ENCODE measurements around the gene KCNF1.
"Not testable (repeated sequence)": the region's sequence is repeated elsewhere in the genome, so short reads cannot be mapped to it uniquely, and the experiment has no call there.

KCNF1 gene

DNA sequence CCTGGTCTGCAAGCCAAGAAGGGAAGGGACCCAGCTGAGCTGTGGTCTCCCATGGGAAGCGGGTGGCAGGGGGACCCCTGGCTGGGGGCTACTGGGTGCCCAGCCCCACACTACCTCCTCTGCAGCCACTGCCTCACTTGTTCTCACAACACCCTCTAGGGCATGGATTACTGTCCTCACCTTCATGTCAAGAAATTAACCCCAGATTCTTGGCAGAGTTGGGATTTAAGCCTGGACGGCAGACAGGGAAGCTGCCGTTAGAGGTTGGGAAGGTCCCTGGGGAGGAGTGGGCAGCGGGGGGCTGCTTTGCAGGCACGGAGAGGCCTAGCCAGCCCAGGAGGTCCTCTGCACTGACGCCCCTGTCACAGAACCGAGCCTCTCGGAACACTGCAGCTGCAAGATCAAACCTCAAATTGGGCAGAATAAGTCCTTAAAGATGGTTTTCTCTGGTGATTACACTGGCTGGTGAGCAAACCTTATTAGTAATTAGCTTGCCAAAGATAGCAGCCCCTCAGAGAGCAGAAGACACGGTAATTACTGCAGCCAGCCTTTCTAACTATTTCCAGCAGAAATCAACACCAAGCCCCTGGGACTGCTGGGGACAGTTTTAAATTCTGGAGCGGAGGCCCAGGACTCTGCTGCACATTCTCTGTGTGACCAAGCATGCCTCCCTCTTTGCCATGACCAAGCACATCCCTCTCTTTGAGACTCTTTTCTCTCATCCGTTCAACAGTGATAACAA is 35.9 kb downstream of the KCNF1 start:
- no peak for DNase-seq

- no peak for DNase-seq
Measured at GRCh38 chr2:10948188-10948564, 36.4 kb downstream of the KCNF1 start.

GRCh38 chr2:10948606-10949230 is 37.0 kb downstream of the KCNF1 start:
- DNase-seq, result no peak

DNA sequence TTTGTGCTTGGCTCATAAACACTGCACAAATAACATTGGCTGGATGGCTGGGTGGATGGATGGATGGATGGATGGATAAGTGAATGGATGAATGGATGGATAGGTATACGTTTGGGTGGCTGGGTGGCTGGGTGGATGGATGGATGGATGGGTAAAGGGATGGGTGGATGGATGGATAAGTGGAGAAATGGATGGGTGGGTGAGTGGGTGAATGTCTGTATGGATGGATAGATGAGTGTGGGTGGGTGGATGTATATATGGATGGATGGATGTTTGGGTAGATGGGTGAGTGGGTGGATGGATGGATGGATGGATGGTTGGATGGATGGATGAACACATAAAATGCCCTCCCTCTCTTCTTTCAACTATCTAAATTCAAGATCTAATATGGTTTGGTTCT is 38.1 kb downstream of the KCNF1 start:
- DNase-seq, result no peak

GRCh38 chr2:10951558-10952414 is 40.1 kb downstream of the KCNF1 start:
- DNase-seq, result no peak

- DNase-seq, result no peak
Measured at GRCh38 chr2:10954416-10954815, 42.7 kb downstream of the KCNF1 start.

- no peak for DNase-seq
Measured at GRCh38 chr2:10954856-10955818, 43.4 kb downstream of the KCNF1 start.

DNA sequence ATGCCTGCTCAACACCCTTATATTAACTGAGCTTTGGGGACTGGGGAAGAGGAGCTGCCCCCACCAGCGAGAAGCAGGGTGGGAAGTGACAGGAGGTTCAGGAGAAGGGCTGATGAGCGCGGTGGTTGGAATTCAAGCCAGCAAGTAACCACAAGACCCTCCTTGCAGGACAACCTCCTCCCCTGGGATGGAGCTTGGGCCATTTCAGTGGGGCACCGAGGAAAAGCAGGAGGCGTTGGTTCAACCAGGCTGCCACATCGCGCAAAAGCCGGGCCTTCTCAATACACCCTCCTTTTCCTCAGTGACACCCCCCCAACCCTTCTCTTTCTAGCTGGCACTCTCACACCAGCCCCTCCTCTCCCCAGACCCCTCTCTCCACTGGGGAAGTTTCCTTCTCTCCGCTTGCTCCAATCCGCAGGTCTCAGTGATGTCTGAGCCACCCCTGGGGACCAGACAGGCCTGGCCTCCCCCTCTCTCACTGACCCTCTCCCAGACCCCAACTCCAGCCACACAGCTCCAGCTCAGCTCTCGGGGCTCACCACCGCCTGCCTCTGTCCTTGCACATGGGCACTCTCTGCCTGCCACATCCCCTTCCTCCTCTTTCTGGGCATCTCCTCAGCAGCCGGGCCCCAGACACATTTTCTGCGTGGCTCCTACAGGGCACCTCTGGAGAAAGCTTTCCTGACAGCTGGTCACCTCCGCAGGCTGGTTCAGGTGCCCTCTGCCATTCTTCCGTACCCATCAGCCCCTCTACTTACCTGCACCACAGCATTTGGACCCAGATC is 44.5 kb downstream of the KCNF1 start:
- DNase-seq, result no peak

DNA sequence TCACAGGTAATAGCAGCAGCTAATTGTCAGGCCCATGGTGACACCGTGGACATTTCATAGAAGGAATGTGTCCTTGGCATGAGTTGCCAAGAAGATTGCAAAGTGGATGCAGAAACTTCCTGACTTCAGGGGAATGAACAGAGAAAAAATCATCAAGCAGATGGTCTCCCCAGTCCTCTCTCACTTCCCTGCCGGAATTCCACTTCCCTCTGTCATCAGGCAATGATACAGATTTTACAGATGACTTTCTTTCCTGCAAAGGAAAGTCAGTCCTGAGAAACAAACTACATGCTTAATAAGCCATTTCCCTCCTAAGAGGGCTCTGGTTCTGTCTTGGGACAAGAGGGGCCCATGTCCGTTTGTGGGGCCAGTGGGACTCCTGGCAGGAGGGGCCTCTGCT is 45.7 kb downstream of the KCNF1 start:
- DNase-seq, result no peak

DNA sequence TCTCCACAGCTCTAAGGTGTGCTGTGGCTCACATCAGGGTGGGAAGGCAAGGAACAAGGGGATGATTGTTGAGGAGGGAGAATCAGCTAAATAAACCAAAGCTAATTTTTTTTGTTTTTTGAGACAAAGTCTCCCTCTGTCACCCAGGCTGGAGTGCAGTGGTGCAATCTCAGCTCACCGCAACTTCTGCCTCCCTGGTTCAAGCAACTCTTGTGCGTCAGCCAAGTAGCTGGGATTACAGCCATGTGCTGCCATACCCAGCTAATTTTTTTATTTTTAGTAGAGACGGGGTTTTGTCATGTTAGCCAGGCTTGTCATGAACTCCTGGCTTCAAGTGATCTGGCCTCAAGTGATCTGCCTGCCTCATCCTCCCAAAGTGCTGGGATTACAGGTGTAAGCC is 46.7 kb downstream of the KCNF1 start:
- not testable (repeated sequence) for DNase-seq

GRCh38 chr2:10960606-10961489 is 49.1 kb downstream of the KCNF1 start:
- DNase-seq, result no peak

GRCh38 chr2:10961490-10961875 is 49.7 kb downstream of the KCNF1 start:
- DNase-seq, result no peak

DNA sequence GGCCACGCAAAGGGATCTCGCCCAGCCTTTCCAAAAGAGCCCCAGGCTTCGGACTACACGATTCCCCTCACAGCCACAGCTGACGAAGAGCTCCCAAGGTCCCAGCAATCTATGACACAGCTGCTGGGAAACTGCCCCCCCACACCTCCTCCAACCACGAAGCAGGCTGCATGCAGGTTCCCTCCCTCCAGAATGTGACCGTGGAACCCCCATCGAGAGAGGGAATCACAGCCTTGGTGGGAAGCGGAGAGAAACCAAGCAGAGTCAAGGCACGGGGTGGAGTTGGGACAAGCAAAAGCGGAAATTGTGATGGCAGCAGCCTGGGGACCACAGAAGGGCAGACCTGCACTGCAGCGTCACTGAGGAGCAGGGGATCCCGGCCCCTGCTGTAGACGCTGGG is 50.3 kb downstream of the KCNF1 start:
- no peak for DNase-seq

- DNase-seq, result no peak
Measured at GRCh38 chr2:10963155-10963554, 51.4 kb downstream of the KCNF1 start.

Measured in cortex of kidney (tissue), 1 donor.